ENCODE measurements around the gene HMGN2.

The HMGN2 gene

GRCh38 chr1:26516987-26517765, 44.9 kb downstream of the HMGN2 start:
- H3K36me3 ChIP-seq (ENCODE audit: control insufficient read depth in 1 of 2, insufficient read depth in 2 of 2, low read length in 2 of 2) = no peaks in the 10 kb centered on the region
- no peaks in the 10 kb centered on the region for H3K4me1 ChIP-seq (ENCODE audit: control insufficient read depth in 1 of 2, insufficient read depth in 2 of 2, low read length in 2 of 2)
- no peak overlapping the region for H3K27ac ChIP-seq (ENCODE audit: low read length)
- H3K27me3 ChIP-seq (ENCODE audit: low read depth, low read length) = no peaks in the 10 kb centered on the region
- no peak overlapping the region for H3K4me3 ChIP-seq (ENCODE audit: low read depth in 1 of 2, low read length in 2 of 2)
- no peaks in the 10 kb centered on the region for H3K9me3 ChIP-seq (ENCODE audit: control insufficient read depth in 1 of 2, low read length in 2 of 2)

- Histone ChIP-seq H3K4me1 (ENCODE audit: control insufficient read depth in 1 of 2, insufficient read depth in 2 of 2, low read length in 2 of 2) (no peaks in the 10 kb centered on the region), H3K27ac (ENCODE audit: low read length) (no peak overlapping the region), H3K9me3 (ENCODE audit: control insufficient read depth in 1 of 2, low read length in 2 of 2) (no peaks in the 10 kb centered on the region), H3K27me3 (ENCODE audit: low read depth, low read length) (no peaks in the 10 kb centered on the region), H3K36me3 (ENCODE audit: control insufficient read depth in 1 of 2, insufficient read depth in 2 of 2, low read length in 2 of 2) (no peaks in the 10 kb centered on the region), H3K4me3 (ENCODE audit: low read depth in 1 of 2, low read length in 2 of 2) (no peak overlapping the region)
These were observed 45.5 kb downstream of the HMGN2 start for GRCh38 chr1:26517766-26518049.

- Histone ChIP-seq H3K4me3 (ENCODE audit: low read depth in 1 of 2, low read length in 2 of 2) (no peak overlapping the region), H3K4me1 (ENCODE audit: control insufficient read depth in 1 of 2, insufficient read depth in 2 of 2, low read length in 2 of 2) (no peaks in the 10 kb centered on the region), H3K36me3 (ENCODE audit: control insufficient read depth in 1 of 2, insufficient read depth in 2 of 2, low read length in 2 of 2) (no peaks in the 10 kb centered on the region), H3K27ac (ENCODE audit: low read length) (no peak overlapping the region), H3K27me3 (ENCODE audit: low read depth, low read length) (no peaks in the 10 kb centered on the region), H3K9me3 (ENCODE audit: control insufficient read depth in 1 of 2, low read length in 2 of 2) (no peaks in the 10 kb centered on the region)
These were observed 46.1 kb downstream of the HMGN2 start for GRCh38 chr1:26518355-26518754.

GRCh38 chr1:26520339-26520738, 48.1 kb downstream of the HMGN2 start:
- no peak overlapping the region for H3K4me3 ChIP-seq (ENCODE audit: low read depth in 1 of 2, low read length in 2 of 2)
- H3K4me1 ChIP-seq (ENCODE audit: control insufficient read depth in 1 of 2, insufficient read depth in 2 of 2, low read length in 2 of 2) = no peaks in the 10 kb centered on the region
- no peak overlapping the region for H3K27ac ChIP-seq (ENCODE audit: low read length)
- H3K27me3 ChIP-seq (ENCODE audit: low read depth, low read length) = no peaks in the 10 kb centered on the region
- H3K36me3 ChIP-seq (ENCODE audit: control insufficient read depth in 1 of 2, insufficient read depth in 2 of 2, low read length in 2 of 2) = no peaks in the 10 kb centered on the region
- H3K9me3 ChIP-seq (ENCODE audit: control insufficient read depth in 1 of 2, low read length in 2 of 2) = no peaks in the 10 kb centered on the region

GRCh38 chr1:26521669-26522030, 49.4 kb downstream of the HMGN2 start:
- Histone ChIP-seq H3K36me3 (ENCODE audit: control insufficient read depth in 1 of 2, insufficient read depth in 2 of 2, low read length in 2 of 2) (no peaks in the 10 kb centered on the region), H3K9me3 (ENCODE audit: control insufficient read depth in 1 of 2, low read length in 2 of 2) (no peaks in the 10 kb centered on the region), H3K4me3 (ENCODE audit: low read depth in 1 of 2, low read length in 2 of 2) (no peak overlapping the region), H3K4me1 (ENCODE audit: control insufficient read depth in 1 of 2, insufficient read depth in 2 of 2, low read length in 2 of 2) (no peaks in the 10 kb centered on the region), H3K27me3 (ENCODE audit: low read depth, low read length) (no peaks in the 10 kb centered on the region), H3K27ac (ENCODE audit: low read length) (no peak overlapping the region)

GRCh38 chr1:26522073-26522472, 49.8 kb downstream of the HMGN2 start:
- Histone ChIP-seq H3K27me3 (ENCODE audit: low read depth, low read length) (no peaks in the 10 kb centered on the region), H3K4me1 (ENCODE audit: control insufficient read depth in 1 of 2, insufficient read depth in 2 of 2, low read length in 2 of 2) (no peaks in the 10 kb centered on the region), H3K4me3 (ENCODE audit: low read depth in 1 of 2, low read length in 2 of 2) (no peak overlapping the region), H3K36me3 (ENCODE audit: control insufficient read depth in 1 of 2, insufficient read depth in 2 of 2, low read length in 2 of 2) (no peaks in the 10 kb centered on the region), H3K27ac (ENCODE audit: low read length) (no peak overlapping the region), H3K9me3 (ENCODE audit: control insufficient read depth in 1 of 2, low read length in 2 of 2) (no peaks in the 10 kb centered on the region)

GRCh38 chr1:26524181-26524580, 51.9 kb downstream of the HMGN2 start:
- no peak overlapping the region for H3K27ac ChIP-seq (ENCODE audit: low read length)

More at GRCh38 chr1:26524181-26524580, 51.9 kb downstream of the HMGN2 start:
- H3K4me1 ChIP-seq (ENCODE audit: control insufficient read depth in 1 of 2, insufficient read depth in 2 of 2, low read length in 2 of 2) = peaks cover 0 to 2% of the 10 kb centered on the region in 2 donors
- H3K36me3 ChIP-seq (ENCODE audit: control insufficient read depth in 1 of 2, insufficient read depth in 2 of 2, low read length in 2 of 2) = no peaks in the 10 kb centered on the region
- H3K4me3 ChIP-seq (ENCODE audit: low read depth in 1 of 2, low read length in 2 of 2) = no peak overlapping the region
- no peaks in the 10 kb centered on the region for H3K9me3 ChIP-seq (ENCODE audit: control insufficient read depth in 1 of 2, low read length in 2 of 2)
- no peaks in the 10 kb centered on the region for H3K27me3 ChIP-seq (ENCODE audit: low read depth, low read length)

Data from muscle layer of duodenum (tissue), 2 donors.